ENCODE results near the gene PLAA. TPM values are rescaled to one million over a fixed set of nuclear protein-coding genes. Genes with fewer than 3 reads are reported as not detected.

PLAA gene
- 23.1 TPM for total RNA-seq
- long read RNA-seq, full-length matches to known transcripts, result 42 of 53 reads
- long read RNA-seq, partial matches to known transcripts, result 5 of 53 reads
- long read RNA-seq, other reads (novel, unspliced or antisense), result 6 of 53 reads

GRCh38 chr9:26946753-26947727 lies at the start of gene PLAA:
Gene PLAA (minus strand): TSS chr9:26947242. CDS start chr9:26947045, 197 bp downstream.
- intact Hi-C loops (cut with DNase I), result no loop called here
- Histone ChIP-seq H3K36me3 (no peaks in the 10 kb centered on the region), H3K4me1 (peaks cover 33% of the 10 kb centered on the region), H3K27me3 (ENCODE audit: low read depth) (no peaks in the 10 kb centered on the region), H3K4me3 (peak within 1 kb of the TSS; percentile 96), H3K27ac (peak within 1 kb of the TSS; percentile 98), H3K9me3 (no peaks in the 10 kb centered on the region)
- DNase-seq (peak; percentile 95), ATAC-seq (peak; percentile 99 to 100)
- TF ChIP-seq CTCF (IDR thresholded peaks at IDR 0.05), result no peak

- Histone ChIP-seq H3K4me3 (no peak overlapping the region), H3K27me3 (ENCODE audit: low read depth) (no peaks in the 10 kb centered on the region), H3K27ac (no peak overlapping the region), H3K36me3 (peaks cover 10% of the 10 kb centered on the region), H3K4me1 (no peaks in the 10 kb centered on the region), H3K9me3 (no peaks in the 10 kb centered on the region)
- no peak for TF ChIP-seq CTCF (IDR thresholded peaks at IDR 0.05)
- ATAC-seq (no peak), DNase-seq (no peak)
- intact Hi-C loops (cut with DNase I), result no loop called here
Observed at GRCh38 chr9:26995810-26996209, 48.8 kb upstream of the PLAA start.

- TF ChIP-seq CTCF (IDR thresholded peaks at IDR 0.05), result no peak
- intact Hi-C loops (cut with DNase I), result no loop called here
- H3K4me1 ChIP-seq, result no peaks in the 10 kb centered on the region
- no peaks in the 10 kb centered on the region for H3K9me3 ChIP-seq
- no peak for DNase-seq
- H3K27me3 ChIP-seq (ENCODE audit: low read depth), result no peaks in the 10 kb centered on the region
- no peak for ATAC-seq
- H3K27ac ChIP-seq, result no peak overlapping the region
- H3K4me3 ChIP-seq, result no peak overlapping the region
- peaks cover 67% of the 10 kb centered on the region for H3K36me3 ChIP-seq
Observed at GRCh38 chr9:26983340-26983739, 36.3 kb upstream of the PLAA start.

- intact Hi-C loops (cut with DNase I), result loop anchor here (10.0 kb wide), 1 partner anchor 59 kb away; no protein-coding TSS in a partner anchor
- peak; percentile 56 for TF ChIP-seq CTCF (IDR thresholded peaks at IDR 0.05)
- no peak overlapping the region for H3K4me3 ChIP-seq
Observed at GRCh38 chr9:26975728-26976707, 29.0 kb upstream of the PLAA start.

GRCh38 chr9:26974927-26975326 lies 27.9 kb upstream of the PLAA start:
- no peaks in the 10 kb centered on the region for H3K4me1 ChIP-seq
- TF ChIP-seq CTCF (IDR thresholded peaks at IDR 0.05), result no peak
- ATAC-seq (no peak), DNase-seq (no peak)
- peaks cover 6% of the 10 kb centered on the region for H3K36me3 ChIP-seq
- no peaks in the 10 kb centered on the region for H3K27me3 ChIP-seq (ENCODE audit: low read depth)
- no peaks in the 10 kb centered on the region for H3K9me3 ChIP-seq
- H3K4me3 ChIP-seq, result no peak overlapping the region
- intact Hi-C loops (cut with DNase I), result loop anchor here (10.0 kb wide), 1 partner anchor 60 kb away; no protein-coding TSS in a partner anchor
- H3K27ac ChIP-seq, result no peak overlapping the region

More at GRCh38 chr9:26975728-26976707, 29.0 kb upstream of the PLAA start:
- no peaks in the 10 kb centered on the region for H3K27me3 ChIP-seq (ENCODE audit: low read depth)
- peaks cover 8% of the 10 kb centered on the region for H3K36me3 ChIP-seq
- H3K9me3 ChIP-seq, result no peaks in the 10 kb centered on the region
- no peaks in the 10 kb centered on the region for H3K4me1 ChIP-seq
- peak; percentile 32 to 59 for ATAC-seq
- no peak overlapping the region for H3K27ac ChIP-seq
- no peak for DNase-seq

Data from lower lobe of right lung (tissue), 2 donors.